ENCODE measurements around the gene UBE2L6.
A peak's percentile ranks its signal among the peaks of the same experiment; 100 is the strongest.

UBE2L6 gene

GRCh38 chr11:57527056-57527631 is 40.3 kb downstream of the UBE2L6 start:
- peak in 9 of 14 donors; percentile 13 to 57 (median 26) for DNase-seq

GRCh38 chr11:57523419-57523818 is 44.1 kb downstream of the UBE2L6 start:
- DNase-seq = no peak

DNA sequence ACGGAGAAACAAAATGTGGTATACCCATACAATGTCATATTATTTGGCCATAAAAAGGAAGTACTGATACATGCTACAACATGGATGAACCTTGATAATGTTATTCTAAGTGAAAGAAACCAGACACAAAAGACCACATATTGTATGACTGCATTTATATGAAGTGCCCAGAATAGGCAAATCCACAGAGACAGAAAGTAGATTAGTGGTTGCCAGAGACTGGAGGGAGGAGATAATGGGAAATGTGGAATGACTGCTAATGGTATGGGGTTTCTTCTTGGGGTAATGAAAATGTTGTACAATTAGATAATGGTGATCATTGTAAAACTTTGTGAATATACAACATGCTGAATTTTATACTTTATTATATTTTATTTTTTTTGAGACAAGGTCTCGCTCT is 46.4 kb downstream of the UBE2L6 start:
- no peak for DNase-seq

- DNase-seq = no peak
Measured at GRCh38 chr11:57516061-57516443, 51.4 kb downstream of the UBE2L6 start.

DNA sequence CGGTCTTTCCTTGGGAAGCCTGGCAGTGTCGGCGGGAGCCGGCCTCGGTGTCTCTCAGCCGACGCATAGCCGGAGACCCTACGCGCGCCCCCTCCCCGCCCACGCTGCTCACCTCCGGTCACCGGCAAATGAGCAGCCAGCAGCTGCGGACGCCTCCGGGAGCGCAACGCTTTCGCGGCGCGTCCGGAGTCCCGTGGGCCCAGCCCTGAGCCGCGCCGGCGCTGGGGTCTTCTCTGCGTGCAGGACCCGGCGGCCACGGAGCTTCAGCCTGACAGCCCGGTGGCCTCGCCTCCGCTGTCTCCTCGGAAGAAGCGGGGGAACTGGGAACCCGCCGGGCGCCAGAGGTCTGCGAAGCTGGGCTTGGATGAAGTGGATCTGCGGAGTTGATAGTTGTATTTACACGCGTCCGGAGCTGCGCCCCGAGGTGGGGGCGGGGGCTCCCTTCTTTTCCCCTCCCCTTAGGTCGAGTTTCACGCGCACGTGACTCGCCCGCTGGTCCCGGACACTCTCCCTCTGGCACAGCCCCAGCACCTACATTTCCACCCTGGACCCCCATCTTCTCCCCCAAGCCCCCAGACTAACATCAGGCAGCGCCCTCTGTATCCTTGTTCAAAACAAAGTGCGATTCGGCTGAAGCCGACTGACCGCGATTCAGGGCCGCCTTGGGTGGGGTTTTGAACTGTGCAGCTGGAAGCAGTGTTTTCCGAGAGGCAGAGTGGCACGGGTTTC is 52.0 kb downstream of the UBE2L6 start, which contains the start of gene SLC43A1:
SLC43A1 (minus strand) TSS at position 371 of the 729 bp plus-strand sequence. CDS start 1,591 bp downstream, outside the sequence.
- DNase-seq = peak in 3 of 14 donors; percentile 6 to 20 (median 9)

GRCh38 chr11:57514538-57515331 is 52.7 kb downstream of the UBE2L6 start:
- peak in 3 of 14 donors; percentile 13 to 26 (median 15) for DNase-seq

DNA sequence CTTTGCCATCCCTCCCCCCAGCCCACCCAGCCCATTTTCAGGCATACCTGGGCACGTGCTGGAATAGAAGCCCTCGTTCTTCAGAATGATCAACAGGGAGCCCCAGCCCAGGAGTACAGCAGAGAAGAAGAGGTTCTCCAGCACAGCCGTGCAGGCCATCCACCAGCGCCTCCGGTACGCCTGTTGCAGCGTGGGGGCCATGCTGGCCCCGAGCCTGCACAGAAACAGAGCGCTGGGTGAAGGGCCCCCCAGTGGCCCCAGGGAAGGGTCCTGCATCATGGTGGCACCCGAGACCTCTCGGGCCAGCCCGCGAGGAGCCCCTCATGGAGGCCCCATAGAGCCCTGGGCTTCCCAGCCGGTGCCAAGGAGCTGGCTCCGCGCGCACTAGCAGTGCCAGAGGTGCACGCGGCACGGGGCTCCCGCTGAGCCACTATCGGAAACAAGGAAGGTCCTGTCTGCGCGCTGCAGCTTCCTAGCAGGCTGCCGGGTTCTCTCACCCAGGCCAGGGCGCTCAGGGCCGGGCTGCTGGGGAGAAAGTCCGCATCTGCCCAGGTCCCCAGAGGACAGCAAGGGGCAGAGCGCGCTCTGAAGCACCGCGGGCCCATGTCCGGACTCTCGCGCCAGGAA is 53.4 kb downstream of the UBE2L6 start:
- DNase-seq = peak in 2 of 14 donors; percentile 17 to 24

DNA sequence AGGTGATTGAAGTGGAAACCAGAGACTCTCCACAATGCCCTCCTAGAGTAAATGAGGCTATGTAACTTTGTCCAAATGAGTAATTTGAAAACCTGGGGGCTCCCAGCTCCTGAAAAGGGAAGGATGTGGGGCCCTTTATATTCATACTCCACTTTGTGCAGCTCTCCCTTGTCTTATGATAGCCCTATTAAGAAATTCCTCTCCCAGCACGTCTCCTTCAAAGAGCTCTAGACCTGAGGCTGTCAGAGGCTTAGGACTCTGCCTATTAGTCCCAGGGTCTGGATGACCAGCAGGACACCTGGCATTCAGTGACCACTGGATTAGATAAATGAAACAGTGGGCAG is 54.0 kb downstream of the UBE2L6 start:
- DNase-seq = no peak

- DNase-seq = no peak
Measured at GRCh38 chr11:57512646-57513451, 54.6 kb downstream of the UBE2L6 start.

GRCh38 chr11:57511741-57512430 is 55.6 kb downstream of the UBE2L6 start:
- DNase-seq = no peak

GRCh38 chr11:57508341-57509170 is 58.9 kb downstream of the UBE2L6 start:
- no peak for DNase-seq

GRCh38 chr11:57506522-57506921 is 61.0 kb downstream of the UBE2L6 start:
- DNase-seq = no peak

DNA sequence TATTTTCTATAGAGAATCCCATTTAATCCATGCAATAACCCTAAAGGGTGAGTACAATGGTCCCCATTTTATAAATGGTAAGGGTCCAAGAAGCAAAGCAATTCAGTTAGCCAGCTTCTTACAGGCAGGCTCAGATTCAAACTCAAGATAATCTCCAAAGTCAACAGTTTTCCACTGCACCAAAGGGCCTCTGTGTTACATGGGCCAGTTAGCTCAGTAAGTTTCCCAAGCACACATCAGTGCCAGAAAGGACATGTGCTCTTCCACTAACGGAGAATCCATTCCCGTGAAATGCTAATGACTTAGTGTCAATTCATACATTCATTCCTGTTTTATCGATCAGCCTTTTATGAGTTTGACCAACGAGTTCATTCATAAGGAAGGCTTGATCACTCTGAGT is 63.0 kb downstream of the UBE2L6 start:
- no peak for DNase-seq

- DNase-seq = no peak
Measured at GRCh38 chr11:57502870-57503269, 64.6 kb downstream of the UBE2L6 start.

- no peak for DNase-seq
Measured at GRCh38 chr11:57502376-57502775, 65.1 kb downstream of the UBE2L6 start.

DNA sequence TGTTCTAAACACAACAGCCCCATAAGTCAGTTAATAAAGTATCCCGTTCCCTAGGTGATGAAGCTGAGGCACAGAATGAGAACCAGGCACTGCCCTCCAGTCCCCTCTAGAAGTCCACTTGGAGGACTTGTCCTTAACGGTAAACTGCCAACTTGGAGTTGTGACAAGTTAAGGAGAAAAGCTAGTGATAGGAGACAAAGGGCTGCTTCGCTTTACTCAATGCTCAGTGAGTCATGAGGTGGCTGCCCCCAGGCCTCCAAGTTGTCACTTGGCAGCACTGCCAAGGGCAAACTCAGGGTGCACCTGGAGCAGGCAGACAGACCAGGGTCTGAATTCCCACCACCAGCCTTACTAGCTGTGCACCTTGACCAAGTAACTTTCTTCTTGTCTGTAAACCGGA is 65.5 kb downstream of the UBE2L6 start:
- peak in 1 of 14 donors; percentile 32 for DNase-seq

Data from C1 segment of cervical spinal cord (tissue), 14 donors.